C1 segment of cervical spinal cord (tissue), 14 donors: ENCODE measurements around the gene SPHK2.
"Not testable (repeated sequence)": the region's sequence is repeated elsewhere in the genome, so short reads cannot be mapped to it uniquely, and the experiment has no call there.

ENCODE experiments used
- DNase-seq, 14 donors: peaks; one replicate each; lab custom pipeline; 2025; lab: John Stamatoyannopoulos, UW

Gene SPHK2

DNA sequence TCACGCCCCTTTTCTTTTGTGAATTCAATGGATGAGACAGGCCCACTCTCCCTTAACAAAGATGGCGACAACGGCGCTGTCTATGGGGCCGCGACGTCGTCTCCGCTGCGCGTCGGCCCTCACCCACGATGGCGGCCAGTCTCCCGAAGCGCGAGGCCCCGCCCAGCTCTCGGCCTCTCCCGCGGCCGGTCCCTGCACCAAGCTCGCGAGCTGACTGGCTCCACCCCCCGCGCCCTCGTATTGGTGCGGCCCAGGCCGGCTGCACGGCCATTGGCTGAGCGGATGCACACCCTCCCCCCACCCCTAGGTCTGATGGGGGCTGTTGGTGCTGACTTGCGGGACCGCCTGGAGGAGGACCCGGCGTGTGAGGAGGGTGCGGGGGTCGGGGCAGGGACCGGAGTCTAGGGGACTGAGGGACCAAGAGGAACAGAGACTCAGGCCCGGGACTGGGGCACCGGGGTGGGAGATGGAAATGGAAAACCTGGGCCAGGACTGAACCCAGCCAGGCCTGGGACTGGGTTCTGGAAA, 4.8 kb downstream of the SPHK2 start:
- peak; percentile 61 to 99 (median 96) for DNase-seq

DNA sequence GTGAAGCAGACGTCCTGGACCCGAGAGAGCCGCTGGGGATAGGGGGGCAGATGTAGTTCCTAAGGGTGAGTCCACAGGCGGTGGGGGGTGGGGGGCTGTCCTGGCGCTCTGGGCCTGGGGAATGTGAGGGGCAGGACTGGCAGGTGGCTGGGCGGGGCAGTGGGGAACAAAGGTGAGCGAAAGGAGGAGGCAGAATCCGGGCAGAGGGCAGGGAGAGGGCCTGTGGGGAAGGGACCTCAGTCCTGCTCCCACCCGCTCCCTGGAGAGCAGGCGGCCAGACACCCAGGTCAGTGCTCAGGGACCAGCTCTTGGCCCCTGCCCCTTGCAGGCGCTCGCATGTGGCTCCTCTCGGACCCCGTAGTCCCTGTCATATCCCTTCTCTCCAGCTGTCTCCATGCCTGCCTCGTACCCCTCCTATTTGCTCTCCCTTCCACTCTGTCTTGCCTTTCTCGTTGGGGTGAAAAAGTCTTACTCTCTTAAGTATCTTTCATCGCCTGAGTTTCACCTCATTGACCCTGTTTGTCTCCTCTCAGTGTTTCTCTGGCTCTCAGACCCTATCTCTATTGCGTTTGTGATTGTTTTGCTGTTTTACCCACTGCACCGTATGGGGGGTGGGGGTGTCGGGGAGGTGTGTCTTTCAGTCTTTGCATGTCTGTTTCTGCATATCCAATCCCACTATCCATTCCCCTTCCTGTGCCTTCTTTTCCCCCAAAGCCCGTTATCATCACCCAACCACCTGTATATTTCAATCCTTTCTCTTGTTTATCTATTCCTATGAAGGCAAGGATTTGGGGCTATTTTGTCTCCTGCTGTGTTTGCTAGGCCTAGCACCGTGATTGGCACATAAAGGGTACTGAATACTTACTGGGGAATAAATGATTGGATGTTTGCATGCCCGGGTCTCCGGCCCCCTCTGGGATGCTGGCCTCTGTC, 5.8 kb downstream of the SPHK2 start:
- DNase-seq = no peak

- DNase-seq = no peak
Measured at GRCh38 chr19:48625891-48626327, 6.6 kb downstream of the SPHK2 start.

DNA sequence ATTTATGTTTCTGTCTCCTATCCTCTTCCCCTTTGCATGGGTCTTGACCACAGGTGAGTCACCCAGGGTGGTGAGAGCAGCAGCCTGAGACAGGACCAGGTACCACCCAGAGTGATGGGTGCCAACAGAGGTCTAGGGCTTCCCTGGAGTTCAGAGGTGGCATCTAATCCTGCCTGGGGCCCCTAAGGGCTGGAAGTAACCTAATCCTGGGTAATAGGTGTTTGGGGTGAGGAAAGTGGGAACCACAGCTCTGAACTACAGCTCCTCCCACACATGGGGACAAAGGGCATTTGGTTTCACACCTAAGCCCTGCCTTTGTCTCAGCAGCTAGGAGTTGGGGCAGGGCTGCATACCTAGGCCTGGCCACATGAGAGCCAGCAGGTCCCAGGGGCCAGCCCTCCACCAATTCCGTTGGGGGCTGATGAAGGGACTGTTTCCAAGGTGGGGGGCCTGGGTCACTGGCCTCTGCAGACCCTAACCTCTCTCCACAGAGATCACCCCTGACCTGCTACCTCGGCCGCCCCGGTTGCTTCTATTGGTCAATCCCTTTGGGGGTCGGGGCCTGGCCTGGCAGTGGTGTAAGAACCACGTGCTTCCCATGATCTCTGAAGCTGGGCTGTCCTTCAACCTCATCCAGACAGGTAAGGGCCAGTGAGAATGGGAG, 8.0 kb downstream of the SPHK2 start:
- no peak for DNase-seq

- no peak for DNase-seq
Measured at GRCh38 chr19:48627865-48628314, 8.6 kb downstream of the SPHK2 start.

- no peak for DNase-seq
Measured at GRCh38 chr19:48628486-48629296, 9.4 kb downstream of the SPHK2 start.

GRCh38 chr19:48629297-48629598, 9.9 kb downstream of the SPHK2 start:
- DNase-seq = no peak

DNA sequence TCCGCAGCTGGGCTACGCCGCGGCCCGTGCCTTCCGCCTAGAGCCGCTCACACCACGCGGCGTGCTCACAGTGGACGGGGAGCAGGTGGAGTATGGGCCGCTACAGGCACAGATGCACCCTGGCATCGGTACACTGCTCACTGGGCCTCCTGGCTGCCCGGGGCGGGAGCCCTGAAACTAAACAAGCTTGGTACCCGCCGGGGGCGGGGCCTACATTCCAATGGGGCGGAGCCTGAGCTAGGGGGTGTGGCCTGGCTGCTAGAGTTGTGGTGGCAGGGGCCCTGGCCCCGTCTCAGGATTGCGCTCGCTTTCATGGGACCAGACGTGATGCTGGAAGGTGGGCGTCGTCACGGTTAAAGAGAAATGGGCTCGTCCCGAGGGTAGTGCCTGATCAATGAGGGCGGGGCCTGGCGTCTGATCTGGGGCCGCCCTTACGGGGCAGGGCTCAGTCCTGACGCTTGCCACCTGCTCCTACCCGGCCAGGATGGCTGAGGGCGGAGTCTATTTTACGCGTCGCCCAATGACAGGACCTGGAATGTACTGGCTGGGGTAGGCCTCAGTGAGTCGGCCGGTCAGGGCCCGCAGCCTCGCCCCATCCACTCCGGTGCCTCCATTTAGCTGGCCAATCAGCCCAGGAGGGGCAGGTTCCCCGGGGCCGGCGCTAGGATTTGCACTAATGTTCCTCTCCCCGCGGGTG, 10.4 kb downstream of the SPHK2 start:
- DNase-seq = peak in 4 of 14 donors; percentile 40 to 69 (median 54)

GRCh38 chr19:48630296-48631063, 11.2 kb downstream of the SPHK2 start:
- DNase-seq = peak in 5 of 14 donors; percentile 34 to 58 (median 39)

GRCh38 chr19:48631225-48631624, 11.9 kb downstream of the SPHK2 start:
- DNase-seq = peak in 1 of 14 donors; percentile 7

DNA sequence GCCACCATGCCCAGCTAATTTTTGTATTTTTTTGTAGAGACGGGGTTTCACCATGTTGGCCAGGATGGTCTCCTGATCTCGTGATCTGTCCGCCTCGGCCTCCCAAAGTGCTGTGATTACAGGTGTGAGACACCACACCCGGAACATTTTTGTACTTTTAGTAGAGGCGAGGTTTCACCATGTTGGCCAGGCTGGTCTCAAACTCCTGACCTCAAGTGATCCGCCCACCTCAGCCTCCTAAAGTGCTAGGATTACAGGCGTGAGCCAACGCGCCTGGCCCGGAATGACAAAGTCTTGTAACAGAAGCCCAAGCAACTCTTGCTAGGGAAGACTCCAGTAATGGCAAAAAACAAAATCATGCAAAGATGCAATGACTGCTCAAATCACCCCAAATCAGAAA, 13.0 kb downstream of the SPHK2 start:
- not testable (repeated sequence) for DNase-seq

GRCh38 chr19:48632692-48633147, 13.4 kb downstream of the SPHK2 start:
- DNase-seq = no peak

DNA sequence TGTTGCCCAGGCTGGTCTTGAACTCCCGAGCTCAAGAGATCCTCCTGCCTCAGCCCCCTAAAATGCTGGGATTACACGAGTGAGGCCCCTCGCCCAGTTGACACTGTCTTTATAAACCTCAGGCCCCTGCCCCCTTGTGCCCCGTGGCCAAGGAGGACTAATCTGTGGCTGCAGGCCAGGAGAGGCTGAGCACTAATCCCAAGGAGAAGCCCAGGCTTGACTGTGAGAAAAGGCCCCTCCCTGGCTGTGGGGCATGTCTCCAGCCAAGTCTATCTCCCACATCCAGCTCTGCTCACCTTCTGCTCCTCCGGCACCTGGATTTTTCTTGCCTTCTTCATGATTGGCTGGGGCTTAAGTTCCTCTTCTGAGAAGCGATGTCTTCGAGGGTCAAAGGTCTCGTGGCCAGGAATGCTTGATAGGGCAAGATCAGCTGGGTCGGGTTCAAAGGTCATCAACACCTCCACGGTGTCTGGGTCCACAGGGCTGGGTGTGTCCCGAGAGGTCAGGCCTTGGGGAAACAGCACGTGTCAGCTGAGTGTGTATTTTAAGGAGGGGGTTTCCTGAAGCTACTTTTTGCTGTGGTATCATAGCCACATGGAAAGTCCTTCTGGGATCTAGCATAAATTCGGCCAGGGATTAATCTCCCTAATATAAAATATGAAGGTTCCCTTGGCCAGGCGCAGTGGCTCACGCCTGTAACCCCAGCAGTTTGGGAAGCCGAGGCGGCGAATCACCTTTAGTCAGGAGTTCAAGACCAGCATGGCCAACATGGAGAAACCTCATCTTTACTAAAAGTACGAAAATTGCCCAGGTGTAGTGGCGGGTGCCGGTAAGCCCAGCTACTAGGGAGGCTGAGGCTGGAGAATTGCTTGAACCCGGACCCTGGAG, 14.1 kb downstream of the SPHK2 start:
- DNase-seq = no peak

DNA sequence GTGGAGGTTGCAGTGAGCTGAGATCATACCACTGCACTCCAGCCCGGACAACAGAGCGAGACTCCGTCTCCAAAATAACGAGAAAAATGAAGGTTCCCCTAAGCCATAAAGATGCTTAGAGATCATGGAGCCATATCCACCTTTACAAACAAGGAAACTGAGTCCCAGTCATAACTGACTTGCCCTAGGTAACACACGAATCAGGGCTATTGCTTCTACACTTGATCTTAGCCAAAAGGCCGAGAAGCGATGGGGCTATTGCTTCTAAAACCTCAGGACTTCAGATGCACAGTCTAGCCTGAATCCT, 14.7 kb downstream of the SPHK2 start:
- no peak for DNase-seq

GRCh38 chr19:48634424-48635262, 15.3 kb downstream of the SPHK2 start:
- peak; percentile 58 to 97 (median 91) for DNase-seq

GRCh38 chr19:48635263-48635965, 16.1 kb downstream of the SPHK2 start:
- peak in 12 of 14 donors; percentile 25 to 81 (median 53) for DNase-seq

DNA sequence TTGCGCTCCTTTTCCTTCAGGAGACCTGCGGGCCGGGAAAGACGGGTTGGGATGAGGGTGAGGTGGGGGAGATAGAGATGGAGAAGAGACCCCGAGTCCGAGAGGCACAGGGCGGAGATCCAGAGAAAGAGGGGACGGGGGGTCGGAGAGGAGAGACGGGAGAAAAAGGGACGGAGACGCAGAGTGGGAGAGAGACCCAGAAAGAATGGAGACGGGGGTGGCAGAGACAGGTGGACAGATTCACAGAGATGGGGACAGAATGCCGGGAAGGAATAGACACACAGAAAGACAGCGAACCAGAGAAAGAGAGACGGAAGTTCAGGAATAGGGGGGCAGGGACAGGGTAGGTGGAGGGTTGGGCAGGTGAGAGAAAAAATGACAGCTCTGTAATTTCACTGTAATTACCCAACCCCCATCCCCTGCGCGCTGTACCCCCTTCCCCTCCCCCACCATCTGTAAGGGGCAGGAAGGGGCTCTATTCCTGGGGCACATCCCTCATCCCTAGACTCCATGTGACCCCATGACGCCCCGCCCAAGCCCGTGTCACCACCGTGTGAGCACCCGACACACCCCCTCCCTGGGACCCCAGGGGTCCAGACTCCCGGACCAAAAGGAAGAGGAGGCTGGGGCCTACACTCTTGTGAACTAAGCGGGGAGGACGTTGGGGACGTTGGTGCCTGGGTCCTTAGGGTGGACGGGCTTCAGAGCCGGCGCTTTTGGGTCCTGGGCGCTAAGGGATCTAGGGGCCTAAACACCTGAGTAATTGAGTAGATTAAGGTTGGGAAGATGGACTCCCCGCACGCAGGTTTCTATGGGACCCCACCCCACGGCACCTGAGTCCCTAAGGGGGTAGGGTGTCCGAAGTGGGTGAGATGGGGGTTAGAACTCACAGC, 16.9 kb downstream of the SPHK2 start:
- peak in 9 of 14 donors; percentile 24 to 73 (median 49) for DNase-seq
